Skeletal muscle tissue (tissue), 4 donors: Measurements from ENCODE around the gene ARMH4. TPM values are rescaled to one million over a fixed set of nuclear protein-coding genes. Genes with fewer than 3 reads are reported as not detected.

Source experiments
- H3K27ac ChIP-seq: one replicate; pipeline ENCODE4 v1.7.0; 2013; ENCODE audit warnings: mild to moderate bottlenecking, low read depth, low read length, inconsistent platforms
- H3K27me3 ChIP-seq, 3 donors: one replicate each; pipeline ENCODE4 v1.7.0; 2013; ENCODE audit warnings: low read length in 3 of 3; ENCODE audit not compliant: control insufficient read depth in 3 of 3, insufficient read depth in 3 of 3
- H3K36me3 ChIP-seq, 3 donors: one replicate each; pipeline ENCODE4 v1.7.0; 2013; ENCODE audit warnings: low read length in 3 of 3; ENCODE audit not compliant: control insufficient read depth in 3 of 3, insufficient read depth in 3 of 3
- H3K4me1 ChIP-seq, 3 donors: one replicate each; pipeline ENCODE4 v1.7.0; 2013; ENCODE audit warnings: low read length in 3 of 3, mild to moderate bottlenecking in 3 of 3; ENCODE audit not compliant: control insufficient read depth in 3 of 3, insufficient read depth in 3 of 3
- H3K4me3 ChIP-seq, 3 donors: one replicate each; pipeline ENCODE4 v1.7.0; 2013; ENCODE audit warnings: low read length in 3 of 3
- H3K9ac ChIP-seq, 3 donors: one replicate each; pipeline ENCODE4 v1.7.0; 2013; ENCODE audit warnings: low read length in 3 of 3, mild to moderate bottlenecking in 3 of 3, moderate library complexity in 2 of 3, low read depth in 1 of 3
- H3K9me3 ChIP-seq, 3 donors: one replicate each; pipeline ENCODE4 v1.7.0; 2013; ENCODE audit warnings: low read length in 3 of 3; ENCODE audit not compliant: control insufficient read depth in 3 of 3
- total RNA-seq: library from RNA; depleted of rRNA; stranded (reverse); fragments of >200 nt; gene quantifications from one replicate; pipeline ENCODE4 v1.2.3, GENCODE V29; 2014
- donor health status: Osteomylitis.

ARMH4 gene
- total RNA-seq, 1 donor from 2014 or later: 6.8 TPM

DNA sequence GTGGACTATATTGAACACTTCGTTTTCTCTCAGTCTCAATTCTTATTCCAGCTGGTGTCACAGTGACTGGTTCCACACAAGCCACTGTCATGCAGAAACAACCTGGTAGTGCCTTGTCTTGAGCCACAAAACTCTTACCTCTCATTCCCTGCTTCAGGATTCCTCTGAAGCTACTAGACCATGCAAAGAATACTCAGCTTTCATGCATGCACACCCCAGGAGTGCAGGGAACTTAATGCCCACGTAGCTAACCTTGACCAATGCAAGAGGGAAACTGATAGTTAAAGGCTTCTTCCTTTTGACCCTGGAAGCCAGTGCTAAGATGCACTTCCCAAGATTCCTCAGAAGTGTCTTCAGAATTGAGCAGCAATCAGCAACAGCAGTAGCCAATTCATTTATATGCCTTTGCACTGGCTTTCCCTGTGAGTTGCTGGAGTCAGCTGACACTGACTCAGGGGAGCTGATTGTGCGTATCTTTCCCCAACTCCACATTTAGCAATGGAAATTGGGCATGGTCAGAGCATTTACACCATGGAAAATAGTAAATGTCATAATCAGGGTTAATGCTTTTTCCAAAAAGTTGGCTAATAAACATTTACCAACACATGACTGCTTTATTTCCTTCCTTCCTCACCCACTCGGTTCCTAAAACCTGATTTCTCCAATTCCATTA is 172.5 kb downstream of the ARMH4 start:
- Histone ChIP-seq H3K36me3 (no peaks in the 10 kb centered on the region), H3K27me3 (peaks cover 0 to 4% (median 0%) of the 10 kb centered on the region in 3 donors), H3K9me3 (no peaks in the 10 kb centered on the region), H3K4me3 (no peak overlapping the region), H3K4me1 (no peaks in the 10 kb centered on the region), H3K9ac (no peak overlapping the region), H3K27ac (no peak overlapping the region)

DNA sequence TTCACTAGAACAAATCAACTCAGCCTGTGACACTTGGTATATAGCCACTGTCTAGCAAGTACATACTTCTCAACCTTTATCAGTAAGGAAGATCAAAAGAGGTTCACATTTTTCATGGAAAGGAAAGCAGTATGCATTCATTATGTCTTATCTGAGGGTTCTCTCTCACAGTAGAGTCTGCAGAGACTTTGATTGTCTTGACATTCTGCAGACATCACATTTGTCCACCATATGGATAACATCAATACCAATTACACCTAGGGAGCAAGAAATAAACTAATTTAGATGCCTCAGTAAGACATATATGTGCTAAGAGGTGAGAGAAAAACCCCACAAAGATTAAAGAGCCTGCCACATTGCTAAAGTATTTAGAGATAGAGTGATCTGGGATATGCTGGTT is 175.3 kb downstream of the ARMH4 start:
- H3K27me3 ChIP-seq: no peaks in the 10 kb centered on the region
- no peaks in the 10 kb centered on the region for H3K36me3 ChIP-seq
- no peaks in the 10 kb centered on the region for H3K9me3 ChIP-seq
- H3K27ac ChIP-seq: no peak overlapping the region
- no peak overlapping the region for H3K4me3 ChIP-seq
- no peak overlapping the region for H3K9ac ChIP-seq
- no peaks in the 10 kb centered on the region for H3K4me1 ChIP-seq

DNA sequence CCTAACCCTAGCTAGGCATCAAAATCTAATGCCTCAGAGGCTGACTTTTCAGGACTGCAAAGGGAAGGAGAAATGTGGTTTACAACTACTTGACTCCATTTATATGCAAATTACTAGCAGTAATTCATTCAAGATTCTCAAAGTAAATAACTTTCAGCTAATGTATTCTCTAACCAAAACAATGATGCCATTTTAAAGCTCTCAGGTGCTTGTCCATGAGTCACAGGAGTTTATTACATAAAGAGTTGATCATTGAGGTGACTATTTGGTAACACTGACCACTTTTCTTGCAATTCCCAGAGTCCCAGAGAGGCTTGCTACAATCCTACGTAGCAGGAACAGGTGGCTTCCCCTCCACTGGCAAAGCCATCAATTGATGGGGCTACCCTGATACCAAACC is 177.1 kb downstream of the ARMH4 start:
- no peaks in the 10 kb centered on the region for H3K36me3 ChIP-seq
- no peak overlapping the region for H3K9ac ChIP-seq
- no peaks in the 10 kb centered on the region for H3K9me3 ChIP-seq
- H3K4me3 ChIP-seq: no peak overlapping the region
- no peaks in the 10 kb centered on the region for H3K4me1 ChIP-seq
- H3K27ac ChIP-seq: no peak overlapping the region
- H3K27me3 ChIP-seq: no peaks in the 10 kb centered on the region

DNA sequence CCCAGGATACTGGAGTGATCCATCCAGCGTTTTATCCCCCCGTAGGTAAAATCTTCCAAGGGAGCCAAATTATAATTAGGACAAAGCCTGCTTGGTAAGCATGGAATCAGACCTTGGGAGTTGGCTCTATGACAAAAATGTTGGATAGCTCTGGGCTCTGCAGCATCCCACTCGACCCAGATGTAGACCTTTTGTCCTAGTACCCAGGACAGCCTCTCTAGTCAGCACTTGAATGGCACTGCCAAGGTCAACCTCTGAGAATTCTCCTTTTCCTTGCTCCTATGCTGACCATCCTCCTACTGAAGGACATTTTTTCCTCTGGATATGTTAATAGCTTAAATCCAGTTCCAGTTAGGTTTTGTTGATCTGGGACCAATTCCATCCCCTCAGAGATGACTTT is 181.4 kb downstream of the ARMH4 start:
- Histone ChIP-seq H3K27ac (no peak overlapping the region), H3K9me3 (no peaks in the 10 kb centered on the region), H3K27me3 (no peaks in the 10 kb centered on the region), H3K9ac (no peak overlapping the region), H3K4me3 (no peak overlapping the region), H3K36me3 (no peaks in the 10 kb centered on the region), H3K4me1 (no peaks in the 10 kb centered on the region)

GRCh38 chr14:57970175-57970574 is 181.8 kb downstream of the ARMH4 start:
- H3K27me3 ChIP-seq: no peaks in the 10 kb centered on the region
- H3K4me3 ChIP-seq: no peak overlapping the region
- no peaks in the 10 kb centered on the region for H3K9me3 ChIP-seq
- H3K36me3 ChIP-seq: no peaks in the 10 kb centered on the region
- no peak overlapping the region for H3K27ac ChIP-seq
- H3K4me1 ChIP-seq: no peaks in the 10 kb centered on the region
- no peak overlapping the region for H3K9ac ChIP-seq

DNA sequence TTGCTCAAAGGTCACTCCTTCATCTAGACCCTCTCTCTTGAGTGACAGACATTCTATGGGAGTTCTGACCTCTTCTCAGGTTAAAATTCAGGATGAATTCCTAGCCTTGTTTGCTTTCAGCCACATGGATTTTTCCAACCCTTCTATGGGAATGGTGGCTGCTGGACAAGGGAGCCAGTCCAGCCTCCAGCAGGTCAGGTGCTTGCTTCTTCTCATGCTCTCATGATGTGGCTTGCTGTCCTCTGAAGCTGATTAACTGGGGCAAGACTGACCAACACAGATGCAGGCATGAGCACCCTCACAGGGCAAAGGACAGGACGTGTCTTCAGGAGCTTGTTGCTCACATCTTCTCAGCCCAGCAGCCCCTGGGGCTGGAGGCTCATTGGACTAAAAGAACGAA is 188.9 kb downstream of the ARMH4 start:
- Histone ChIP-seq H3K9me3 (no peaks in the 10 kb centered on the region), H3K27me3 (no peaks in the 10 kb centered on the region), H3K4me3 (no peak overlapping the region), H3K4me1 (peaks cover 0 to 5% (median 2%) of the 10 kb centered on the region in 3 donors), H3K27ac (no peak overlapping the region), H3K9ac (no peak overlapping the region), H3K36me3 (no peaks in the 10 kb centered on the region)

DNA sequence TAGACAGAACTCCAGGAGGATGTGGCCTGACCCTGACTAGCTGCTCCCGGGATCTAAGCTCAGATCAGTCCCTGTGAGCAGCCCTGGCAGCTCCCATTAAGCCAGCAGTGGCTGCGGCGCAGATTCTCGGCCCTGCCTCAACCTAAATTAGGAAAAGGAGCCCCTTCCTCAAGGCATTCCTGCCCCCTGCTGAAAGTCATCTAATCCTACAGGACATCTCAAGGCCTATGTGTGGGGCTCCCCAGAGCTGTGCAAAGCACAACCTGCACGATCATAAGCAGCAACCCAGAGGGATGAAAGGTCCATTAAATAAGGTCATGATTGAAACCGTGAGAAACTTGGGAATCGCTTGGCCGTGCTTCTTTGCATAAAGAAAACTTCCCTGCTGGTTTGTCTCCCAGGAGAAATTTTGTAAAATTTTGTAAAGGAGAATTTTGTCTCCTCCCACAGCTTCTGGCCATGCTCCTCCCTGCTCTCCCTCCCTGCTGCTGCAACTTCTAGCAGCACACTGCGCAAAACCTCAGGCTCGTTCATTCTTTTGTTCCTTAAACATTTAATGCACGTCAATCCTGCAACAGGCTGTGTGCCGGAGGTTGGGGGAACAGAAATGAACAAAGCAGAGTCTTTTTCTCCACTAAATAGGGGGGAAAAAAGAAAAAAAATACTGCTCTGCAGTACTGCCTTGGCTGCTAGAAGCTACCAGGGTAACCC is 189.5 kb downstream of the ARMH4 start:
- H3K4me3 ChIP-seq: no peak overlapping the region
- H3K36me3 ChIP-seq: no peaks in the 10 kb centered on the region
- H3K27me3 ChIP-seq: no peaks in the 10 kb centered on the region
- no peak overlapping the region for H3K9ac ChIP-seq
- no peaks in the 10 kb centered on the region for H3K9me3 ChIP-seq
- H3K4me1 ChIP-seq: peaks cover 0 to 5% (median 2%) of the 10 kb centered on the region in 3 donors
- H3K27ac ChIP-seq: no peak overlapping the region

- H3K27me3 ChIP-seq: no peaks in the 10 kb centered on the region
- no peak overlapping the region for H3K9ac ChIP-seq
- H3K4me1 ChIP-seq: peaks cover 0 to 5% (median 2%) of the 10 kb centered on the region in 3 donors
- H3K27ac ChIP-seq: no peak overlapping the region
- no peak overlapping the region for H3K4me3 ChIP-seq
- no peaks in the 10 kb centered on the region for H3K9me3 ChIP-seq
- H3K36me3 ChIP-seq: no peaks in the 10 kb centered on the region
Observed at GRCh38 chr14:57961786-57962060, 190.3 kb downstream of the ARMH4 start.

DNA sequence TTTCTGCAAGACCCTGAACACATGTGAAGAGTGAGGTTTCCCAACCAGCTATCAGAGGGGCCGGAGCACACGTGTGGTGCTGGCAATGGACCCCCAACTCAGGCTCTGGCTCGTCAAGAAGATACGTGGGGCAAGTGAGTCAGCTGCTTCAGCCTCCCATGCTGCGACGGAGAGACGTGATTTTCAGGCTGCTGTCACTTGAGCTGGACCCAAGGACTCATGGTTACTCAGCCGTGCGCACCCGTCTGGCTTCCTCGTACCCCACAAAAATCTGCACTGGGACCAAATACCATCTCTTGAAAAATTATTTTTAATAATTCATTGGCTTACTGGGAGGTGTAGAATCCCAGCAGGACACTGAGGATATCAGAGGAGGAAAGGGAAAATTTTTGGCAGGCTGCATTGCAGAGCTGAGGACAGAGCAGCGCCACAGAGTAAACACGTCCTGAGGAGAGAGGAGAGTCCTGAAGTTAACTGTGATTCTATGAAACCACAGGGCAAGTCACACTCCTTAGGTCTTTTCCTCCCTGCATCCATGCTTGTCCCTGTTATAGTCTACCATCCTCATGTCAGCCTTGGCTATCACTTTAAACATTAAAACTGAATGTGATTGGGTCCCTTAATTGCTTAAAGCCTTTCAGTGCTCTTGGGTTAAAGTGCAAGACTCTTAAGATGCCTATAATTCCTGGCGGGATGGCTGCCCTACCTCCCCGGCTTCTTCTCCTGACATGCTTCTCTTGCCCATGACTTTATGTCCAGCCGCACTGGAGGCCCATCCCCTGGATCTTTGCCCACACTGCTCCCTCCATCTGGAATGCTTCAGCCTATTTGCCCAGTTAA is 190.8 kb downstream of the ARMH4 start:
- H3K27me3 ChIP-seq: no peaks in the 10 kb centered on the region
- no peaks in the 10 kb centered on the region for H3K9me3 ChIP-seq
- no peaks in the 10 kb centered on the region for H3K36me3 ChIP-seq
- H3K4me3 ChIP-seq: no peak overlapping the region
- H3K4me1 ChIP-seq: peaks cover 0 to 5% (median 2%) of the 10 kb centered on the region in 3 donors
- H3K27ac ChIP-seq: no peak overlapping the region
- no peak overlapping the region for H3K9ac ChIP-seq

- H3K4me3 ChIP-seq: no peak overlapping the region
- H3K9me3 ChIP-seq: no peaks in the 10 kb centered on the region
- H3K27me3 ChIP-seq: no peaks in the 10 kb centered on the region
- no peaks in the 10 kb centered on the region for H3K36me3 ChIP-seq
- H3K4me1 ChIP-seq: peaks cover 0 to 5% (median 2%) of the 10 kb centered on the region in 3 donors
- H3K9ac ChIP-seq: no peak overlapping the region
- H3K27ac ChIP-seq: no peak overlapping the region
Observed at GRCh38 chr14:57957441-57957840, 194.6 kb downstream of the ARMH4 start.
